Left lobe of liver (tissue), 2 donors: Measurements from ENCODE around the gene ARL2BP. TPM values are rescaled to one million over a fixed set of nuclear protein-coding genes. Genes with fewer than 3 reads are reported as not detected.

Experiments
- ATAC-seq: fragments of 200-7000 bp; cut with Tn5 transposase; one replicate; pipeline ENCODE4 v1.9.1; 2020; ENCODE audit warnings: mild to moderate bottlenecking, moderate library complexity
- DNase-seq: peaks from one replicate; pipeline ENCODE4 v3.0.0-alpha.2; 2020; ENCODE audit warnings: low spot score
- total RNA-seq: library from RNA; stranded (reverse); gene quantifications from one replicate; pipeline ENCODE4 v1.2.1, GENCODE V29; 2021
- donor health status: DM: no; HTN: no; CAD: no; lungs with moderate emphysema.
- donor health status: DM: no; HTN: yes; CAD: no.

Gene ARL2BP
- total RNA-seq, 1 donor from 2014 or later = 17.1 TPM

GRCh38 chr16:57279780-57280638 is 35.0 kb downstream of the ARL2BP start:
- ATAC-seq (peak; percentile 22), DNase-seq (no peak)

GRCh38 chr16:57281791-57282190 is 36.7 kb downstream of the ARL2BP start:
- DNase-seq = no peak
- ATAC-seq = no peak

GRCh38 chr16:57282510-57283213 is 37.6 kb downstream of the ARL2BP start:
- no peak for ATAC-seq
- DNase-seq = no peak

GRCh38 chr16:57283214-57283958 is 38.3 kb downstream of the ARL2BP start:
- DNase-seq = no peak
- ATAC-seq = peak; percentile 38

GRCh38 chr16:57283959-57284208 is 38.8 kb downstream of the ARL2BP start:
- no peak for ATAC-seq
- DNase-seq = no peak

GRCh38 chr16:57284209-57284951 is 39.3 kb downstream of the ARL2BP start, which contains the start of gene PLLP:
TSS of gene PLLP (minus strand) at chr16:57284672. CDS start at chr16:57284540, 132 bp downstream.
- ATAC-seq (peak; percentile 89), DNase-seq (peak; percentile 60)

GRCh38 chr16:57284952-57285363 is 39.9 kb downstream of the ARL2BP start:
- no peak for DNase-seq
- no peak for ATAC-seq

GRCh38 chr16:57285379-57285778 is 40.3 kb downstream of the ARL2BP start:
- no peak for ATAC-seq
- DNase-seq = no peak

GRCh38 chr16:57289391-57290257 is 44.6 kb downstream of the ARL2BP start:
- ATAC-seq = no peak
- DNase-seq = no peak

GRCh38 chr16:57297856-57298255 is 52.8 kb downstream of the ARL2BP start:
- no peak for ATAC-seq
- no peak for DNase-seq

- ATAC-seq = peak; percentile 7
- no peak for DNase-seq
Observed at GRCh38 chr16:57299009-57299718, 54.1 kb downstream of the ARL2BP start.

- peak; percentile 51 for ATAC-seq
- DNase-seq = peak; percentile 85
Observed at GRCh38 chr16:57299719-57300386, 54.8 kb downstream of the ARL2BP start.

GRCh38 chr16:57300387-57301125 is 55.5 kb downstream of the ARL2BP start:
- ATAC-seq (peak; percentile 86), DNase-seq (peak; percentile 99)

- no peak for DNase-seq
- ATAC-seq = no peak
Observed at GRCh38 chr16:57301126-57301817, 56.2 kb downstream of the ARL2BP start.
